NCI-H1930 (cell line): ENCODE data around the gene KAT6B.
"Not testable (repeated sequence)": the region's sequence is repeated elsewhere in the genome, so short reads cannot be mapped to it uniquely, and the experiment has no call there.

Source experiments
- DNase-seq, 2 experiments: peaks; one replicate each; lab custom pipeline; 2025; lab: John Stamatoyannopoulos, UW

Gene KAT6B

GRCh38 chr10:74890460-74890859 lies 64.1 kb downstream of the KAT6B start:
- DNase-seq, result no peak

GRCh38 chr10:74891053-74891452 lies 64.7 kb downstream of the KAT6B start:
- DNase-seq, result no peak

GRCh38 chr10:74892839-74893238 lies 66.4 kb downstream of the KAT6B start:
- no peak for DNase-seq

GRCh38 chr10:74893329-74893728 lies 66.9 kb downstream of the KAT6B start:
- not testable (repeated sequence) for DNase-seq

GRCh38 chr10:74896788-74897527 lies 70.6 kb downstream of the KAT6B start:
- DNase-seq, result no peak

- DNase-seq, result no peak
Measured at GRCh38 chr10:74898201-74898976, 72.0 kb downstream of the KAT6B start.

GRCh38 chr10:74900297-74900696 lies 73.9 kb downstream of the KAT6B start:
- DNase-seq, result no peak

GRCh38 chr10:74901301-74901700 lies 74.9 kb downstream of the KAT6B start:
- DNase-seq, result no peak

- no peak for DNase-seq
Measured at GRCh38 chr10:74901867-74902450, 75.6 kb downstream of the KAT6B start.

- no peak for DNase-seq
Measured at GRCh38 chr10:74903491-74903890, 77.1 kb downstream of the KAT6B start.

- no peak for DNase-seq
Measured at GRCh38 chr10:74906611-74907198, 80.3 kb downstream of the KAT6B start.

- DNase-seq, result no peak
Measured at GRCh38 chr10:74909670-74910069, 83.3 kb downstream of the KAT6B start.

- no peak for DNase-seq
Measured at GRCh38 chr10:74910241-74910975, 84.0 kb downstream of the KAT6B start.

- no peak for DNase-seq
Measured at GRCh38 chr10:74910976-74911350, 84.6 kb downstream of the KAT6B start.

- no peak for DNase-seq
Measured at GRCh38 chr10:74912182-74912581, 85.8 kb downstream of the KAT6B start.

- no peak for DNase-seq
Measured at GRCh38 chr10:74912682-74913081, 86.3 kb downstream of the KAT6B start.

- no peak for DNase-seq
Measured at GRCh38 chr10:74913377-74913979, 87.1 kb downstream of the KAT6B start.

- no peak for DNase-seq
Measured at GRCh38 chr10:74916283-74916682, 89.9 kb downstream of the KAT6B start.

- DNase-seq, result no peak
Measured at GRCh38 chr10:74917481-74918077, 91.2 kb downstream of the KAT6B start.

- DNase-seq, result no peak
Measured at GRCh38 chr10:74919671-74920070, 93.3 kb downstream of the KAT6B start.

- DNase-seq, result not testable (repeated sequence)
Measured at GRCh38 chr10:74921070-74921469, 94.7 kb downstream of the KAT6B start.
